ENCODE results near the gene TNFRSF12A.
"Not testable (repeated sequence)": the region's sequence is repeated elsewhere in the genome, so short reads cannot be mapped to it uniquely, and the experiment has no call there.

The TNFRSF12A gene

DNA sequence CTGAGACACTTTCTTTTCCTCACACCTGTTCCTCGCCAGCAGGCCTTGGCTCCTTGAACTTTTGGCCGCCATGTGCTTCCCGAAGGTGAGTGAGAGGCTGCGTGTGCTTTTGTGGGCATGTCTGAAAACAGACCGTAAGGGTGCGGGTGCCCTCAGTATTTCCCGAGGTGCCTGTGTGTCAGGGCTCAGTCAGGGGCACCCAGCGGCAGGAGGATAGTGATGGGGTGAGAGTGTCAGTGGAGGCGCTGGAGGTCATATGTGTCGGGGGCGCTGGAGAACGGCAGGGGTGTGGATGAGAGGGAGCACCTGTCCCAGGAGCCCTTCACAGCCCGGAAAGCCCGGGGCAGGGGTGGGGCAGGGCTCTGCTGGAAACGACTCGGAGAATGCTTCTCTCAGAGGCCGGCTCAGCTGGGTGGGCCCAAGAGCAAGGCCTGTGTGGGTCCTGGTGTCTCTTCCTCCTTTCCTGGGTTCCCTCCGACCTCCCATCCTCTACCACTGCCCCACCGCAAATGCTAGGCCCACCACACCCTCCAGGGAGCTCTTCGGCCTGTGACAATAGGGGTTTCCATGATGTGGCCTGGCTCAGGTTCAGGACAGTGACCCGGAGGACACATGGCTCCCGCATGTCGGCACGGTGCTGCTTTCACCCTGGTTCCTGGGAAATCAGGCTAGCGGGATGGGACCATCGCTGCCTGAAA lies 45.7 kb downstream of the TNFRSF12A start:
- no peak for DNase-seq (ENCODE audit: low read depth)

DNA sequence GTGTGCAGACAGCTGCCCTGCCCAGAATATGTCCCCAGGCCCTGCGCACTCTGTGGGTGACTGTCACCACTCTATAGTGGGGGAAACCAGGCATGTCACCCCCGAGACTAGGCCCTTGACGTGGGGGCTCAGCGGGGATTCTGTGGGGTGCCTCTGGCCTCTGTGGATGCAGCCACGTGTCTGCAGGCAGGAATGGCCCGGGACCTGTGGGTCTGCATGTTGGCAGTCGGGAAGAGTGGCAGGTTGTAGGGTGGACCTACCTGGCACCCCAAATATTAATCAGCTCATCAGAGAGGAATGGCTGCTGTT lies 46.2 kb downstream of the TNFRSF12A start:
- DNase-seq (ENCODE audit: low read depth) = no peak

DNA sequence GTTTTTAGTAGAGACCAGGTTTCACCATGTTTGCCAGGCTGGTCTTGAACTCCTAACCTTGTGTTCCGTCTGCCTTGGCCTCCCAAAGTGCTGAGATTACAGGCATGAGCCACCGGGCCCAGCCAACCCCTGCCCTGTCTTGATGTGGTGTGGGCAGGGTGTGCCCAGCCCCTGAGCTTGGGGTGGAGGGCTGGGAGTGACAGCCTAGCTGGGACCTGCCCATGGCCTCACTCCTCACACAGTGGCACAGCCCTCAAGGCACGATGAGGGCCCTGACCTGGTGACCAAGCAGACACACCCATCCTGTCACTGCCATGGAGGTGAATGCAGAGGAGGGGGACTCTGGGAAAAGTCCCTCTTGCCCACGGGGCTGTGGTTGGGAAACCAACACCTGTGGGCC lies 48.3 kb downstream of the TNFRSF12A start:
- DNase-seq (ENCODE audit: low read depth) = no peak

DNA sequence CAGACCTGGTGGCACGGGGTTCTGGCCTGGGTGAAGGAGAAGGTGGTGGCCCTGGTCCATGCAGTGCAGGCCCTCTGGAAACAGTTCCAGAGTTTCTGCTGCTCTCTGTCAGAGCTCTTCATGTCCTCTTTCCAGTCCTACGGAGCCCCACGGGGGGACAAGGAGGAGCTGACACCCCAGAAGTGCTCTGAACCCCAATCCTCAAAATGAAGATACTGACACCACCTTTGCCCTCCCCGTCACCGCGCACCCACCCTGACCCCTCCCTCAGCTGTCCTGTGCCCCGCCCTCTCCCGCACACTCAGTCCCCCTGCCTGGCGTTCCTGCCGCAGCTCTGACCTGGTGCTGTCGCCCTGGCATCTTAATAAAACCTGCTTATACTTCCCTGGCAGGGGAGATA lies 49.0 kb downstream of the TNFRSF12A start:
- not testable (repeated sequence) for DNase-seq (ENCODE audit: low read depth)

DNA sequence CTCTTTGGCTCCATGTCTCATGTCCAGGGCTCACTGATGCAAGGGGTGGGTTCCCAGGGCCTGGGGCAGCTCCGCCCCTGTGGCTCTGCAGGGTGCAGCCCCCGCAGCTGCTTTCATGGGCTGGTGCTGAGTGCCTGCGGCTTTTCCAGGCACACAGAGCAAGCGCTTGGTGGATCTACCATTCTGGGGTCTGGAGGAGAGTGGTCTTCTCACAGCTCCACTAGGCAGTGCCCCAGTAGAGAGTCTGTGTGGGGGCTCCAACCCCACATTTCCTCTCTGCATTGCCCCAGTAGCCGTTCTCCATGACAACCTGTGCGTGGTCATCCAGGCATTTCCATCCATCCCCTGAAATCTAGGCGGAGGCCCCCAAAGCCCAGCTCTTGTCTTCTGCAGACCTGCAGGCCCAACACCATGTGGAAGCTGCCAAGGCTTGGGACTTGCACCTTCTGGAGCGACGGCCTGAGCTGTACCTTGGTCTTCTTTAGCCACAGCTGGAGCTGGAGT lies 50.5 kb downstream of the TNFRSF12A start:
- DNase-seq (ENCODE audit: low read depth) = no peak

DNA sequence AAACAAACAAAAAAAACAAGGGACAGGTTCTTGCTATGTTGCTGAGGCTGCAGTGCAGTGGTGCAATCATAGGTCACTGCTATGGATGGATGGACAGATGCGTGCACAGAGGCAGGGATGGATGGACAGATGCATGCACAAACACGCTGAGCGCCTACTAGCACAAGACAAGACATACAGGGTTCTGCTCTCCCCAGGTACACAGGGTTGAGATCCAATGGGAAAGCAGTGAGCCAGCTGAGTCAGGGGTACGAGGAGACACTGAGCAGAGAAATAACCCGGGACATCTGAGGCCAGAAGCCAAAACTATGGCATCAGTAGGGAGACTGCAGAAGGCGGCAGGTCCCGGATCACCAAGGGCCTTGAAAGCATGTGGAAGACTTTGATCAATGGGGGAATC lies 51.5 kb downstream of the TNFRSF12A start:
- no peak for DNase-seq (ENCODE audit: low read depth)

Measured in stimulated activated CD8-positive, alpha-beta memory T cell treated with anti-CD3 and anti-CD28 coated beads, Interleukin-15, amount 100 ng/mL, for 1 hour (primary cell).